OCI-LY7 (cell line): ENCODE results near the gene ADCY3. TPM values are rescaled to one million over a fixed set of nuclear protein-coding genes. Genes with fewer than 3 reads are reported as not detected.

Experiments used
- BruUV-seq: library from RNA; stranded (reverse); fragments of 400-500 nt; replicated peaks from 2 replicates; lab custom pipeline; 2021; lab: Mats Ljungman, UMichigan
- CTCF ChIA-PET: fragments of 300-600 bp; sonication (Branson Sonifier 250); formaldehyde crosslinking; loops from one replicate; lab custom pipeline; 2022; ENCODE audit warnings: antibody characterized with exemption; ENCODE audit not compliant: unreplicated experiment; lab: Charles Lee
- POLR2A ChIA-PET: fragments of 300-600 bp; sonication (Branson Sonifier 250); formaldehyde crosslinking; loops from one replicate; lab custom pipeline; 2022; ENCODE audit warnings: antibody characterized with exemption; lab: Charles Lee
- DNase-seq: peaks from one replicate; pipeline ENCODE4 v3.0.0-alpha.2; 2015; ENCODE audit warnings: low spot score
- H2AFZ ChIP-seq: fragments of 200-600 bp; sonication (generic), shearing (Covaris generic); 2 replicates; pipeline ENCODE4 v1.6.1; 2014; ENCODE audit warnings: mild to moderate bottlenecking, antibody characterized with exemption, low read length, moderate library complexity
- H3K27ac ChIP-seq: fragments of 200-600 bp; sonication (generic); 2 replicates; pipeline ENCODE4 v1.5.1; 2014; ENCODE audit warnings: mixed run types, low read depth, mild to moderate bottlenecking, moderate library complexity, low read length, inconsistent platforms; ENCODE audit not compliant: poor library complexity, severe bottlenecking
- H3K36me3 ChIP-seq: fragments of 200-600 bp; sonication (generic); 2 replicates; pipeline ENCODE4 v1.6.1; 2014; ENCODE audit warnings: mild to moderate bottlenecking, antibody characterized with exemption, low read length, moderate library complexity, mixed read lengths; ENCODE audit not compliant: insufficient read depth
- H3K4me1 ChIP-seq: fragments of 200-600 bp; sonication (generic); 2 replicates; pipeline ENCODE4 v1.5.1; 2014; ENCODE audit warnings: mild to moderate bottlenecking, low read length; ENCODE audit not compliant: insufficient read depth, poor library complexity, severe bottlenecking
- H3K4me2 ChIP-seq: fragments of 200-600 bp; sonication (generic); 2 replicates; pipeline ENCODE4 v1.6.1; 2014; ENCODE audit warnings: mild to moderate bottlenecking, low read length
- H3K4me3 ChIP-seq: fragments of 200-600 bp; sonication (generic); 2 replicates; pipeline ENCODE4 v1.5.1; 2014; ENCODE audit warnings: mild to moderate bottlenecking, low read depth, low read length; ENCODE audit not compliant: poor library complexity, severe bottlenecking
- H3K79me2 ChIP-seq: fragments of 200-600 bp; sonication (generic); 2 replicates; pipeline ENCODE4 v1.6.1; 2016; ENCODE audit warnings: low read depth, mild to moderate bottlenecking, low read length, moderate library complexity, mixed read lengths; ENCODE audit not compliant: insufficient read depth
- H3K9me2 ChIP-seq: fragments of 200-600 bp; sonication (generic); 2 replicates; pipeline ENCODE4 v1.6.1; 2016; ENCODE audit warnings: mild to moderate bottlenecking, low read length, mixed read lengths; ENCODE audit not compliant: insufficient read depth
- H3K9me3 ChIP-seq: fragments of 200-600 bp; sonication (generic); 2 replicates; pipeline ENCODE4 v1.6.1; 2014; ENCODE audit warnings: mild to moderate bottlenecking, mixed run types, low read length, mixed read lengths
- H4K20me1 ChIP-seq: fragments of 200-600 bp; sonication (generic); 2 replicates; pipeline ENCODE4 v1.6.1; 2014; ENCODE audit warnings: mild to moderate bottlenecking, antibody characterized with exemption, low read length, moderate library complexity, mixed read lengths; ENCODE audit not compliant: insufficient read depth
- CTCF ChIP-seq: fragments of 200-600 bp; sonication (generic); conservative IDR thresholded peaks from 2 replicates; pipeline ENCODE4 v1.5.1; 2014; ENCODE audit warnings: mild to moderate bottlenecking, antibody characterized with exemption, low read length, moderate library complexity, mixed read lengths
- EZH2phosphoT487 ChIP-seq: fragments of 200-600 bp; sonication (generic); IDR thresholded peaks from 2 replicates; pipeline ENCODE4 v1.6.1; 2018; ENCODE audit warnings: low read depth, borderline replicate concordance, mild to moderate bottlenecking, mixed run types, antibody characterized with exemption, low read length, moderate library complexity, mixed read lengths
- intact Hi-C: fragments of 100-400 bp; cut with micrococcal nuclease; formaldehyde crosslinking; loops from one replicate; pipeline ENCODE4 v1.10.0; 2022; ENCODE audit not compliant: unreplicated experiment
- total RNA-seq, 2 experiments: library from RNA; depleted of rRNA in 1 of 2; stranded (reverse); fragments of >200 nt in 1 of 2; shearing (Covaris generic) in 1 of 2; gene quantifications; 2 replicates each; pipeline ENCODE4 v1.2.3, GENCODE V29; 2014 to 2022

ADCY3 gene
- total RNA-seq, 2 experiments from 2014 or later = 45.8 to 55.0 TPM

GRCh38 chr2:24819442-24820174, 100.4 kb downstream of the ADCY3 start:
- POLR2A ChIA-PET = interaction anchor here (1.2 kb wide), 1 partner anchor 27 kb away, joined by 4 read pairs; no protein-coding TSS in a partner anchor
- TF ChIP-seq EZH2phosphoT487 (no peak), CTCF (no peak)
- H3K36me3 ChIP-seq = peaks cover 100% of the 10 kb centered on the region
- H3K9me3 ChIP-seq = no peaks in the 10 kb centered on the region
- intact Hi-C loops = no loop called here
- H4K20me1 ChIP-seq = no peaks in the 10 kb centered on the region; the same call in 1 of the 2 replicates
- H2AFZ ChIP-seq = no peak overlapping the region
- no peaks in the 10 kb centered on the region for H3K9me2 ChIP-seq
- no peak overlapping the region for H3K27ac ChIP-seq
- DNase-seq = no peak
- no peak overlapping the region for H3K4me3 ChIP-seq
- no peaks in the 10 kb centered on the region for H3K4me1 ChIP-seq
- CTCF ChIA-PET = no interaction called here
- TSS peak; percentile 49 for BruUV-seq
- no peaks in the 10 kb centered on the region; the same call in 1 of the 2 replicates for H3K79me2 ChIP-seq
- no peak overlapping the region for H3K4me2 ChIP-seq

GRCh38 chr2:24818721-24819167, 101.3 kb downstream of the ADCY3 start:
- TF ChIP-seq EZH2phosphoT487 = no peak
- no peak for TF ChIP-seq CTCF
- no peak overlapping the region for H2AFZ ChIP-seq
- H3K36me3 ChIP-seq = peaks cover 100% of the 10 kb centered on the region
- peaks cover 8% of the 10 kb centered on the region; the same call in 1 of the 2 replicates for H3K79me2 ChIP-seq
- H3K4me2 ChIP-seq = no peak overlapping the region
- intact Hi-C loops = no loop called here
- POLR2A ChIA-PET = interaction anchor here (1.2 to 1.3 kb wide), 2 partner anchors 10 to 26 kb away, joined by 4 to 5 read pairs; no protein-coding TSS in a partner anchor
- H4K20me1 ChIP-seq = no peaks in the 10 kb centered on the region; the same call in 1 of the 2 replicates
- no peak overlapping the region for H3K27ac ChIP-seq
- no peaks in the 10 kb centered on the region for H3K9me3 ChIP-seq
- H3K4me1 ChIP-seq = no peaks in the 10 kb centered on the region
- CTCF ChIA-PET = no interaction called here
- H3K4me3 ChIP-seq = no peak overlapping the region
- no peak for DNase-seq
- BruUV-seq = no TSS peak
- no peaks in the 10 kb centered on the region for H3K9me2 ChIP-seq

GRCh38 chr2:24816884-24817283, 103.2 kb downstream of the ADCY3 start:
- TF ChIP-seq CTCF (no peak), EZH2phosphoT487 (no peak)
- H3K9me2 ChIP-seq = no peaks in the 10 kb centered on the region
- peaks cover 5% of the 10 kb centered on the region; the same call in 1 of the 2 replicates for H4K20me1 ChIP-seq
- H2AFZ ChIP-seq = no peak overlapping the region
- H3K4me2 ChIP-seq = no peak overlapping the region
- intact Hi-C loops = no loop called here
- peaks cover 100% of the 10 kb centered on the region for H3K36me3 ChIP-seq
- no peak overlapping the region for H3K27ac ChIP-seq
- no peak for DNase-seq
- no TSS peak for BruUV-seq
- POLR2A ChIA-PET = interaction anchor here (1.0 kb wide), 1 partner anchor 9 kb away, joined by 3 read pairs; no protein-coding TSS in a partner anchor
- CTCF ChIA-PET = no interaction called here
- peaks cover 27% of the 10 kb centered on the region for H3K79me2 ChIP-seq
- no peaks in the 10 kb centered on the region for H3K4me1 ChIP-seq
- no peak overlapping the region for H3K4me3 ChIP-seq
- H3K9me3 ChIP-seq = 0 out of 2 replicates have a peak, but pooled peaks cover 8% of the 10 kb centered on the region
